H9 (cell line): ENCODE measurements around the gene NEK7. TPM values are rescaled to one million over a fixed set of nuclear protein-coding genes. Genes with fewer than 3 reads are reported as not detected.

Source experiments
- DNase-seq: peaks from one replicate; pipeline ENCODE4 v3.0.0-alpha.2; 2017
- H2AFZ ChIP-seq: one replicate; pipeline ENCODE4 v1.6.1; 2013; ENCODE audit warnings: mild to moderate bottlenecking, low read length, control low read depth, moderate library complexity
- H2AK5ac ChIP-seq: 2 replicates; pipeline ENCODE4 v1.6.1; 2013; ENCODE audit warnings: low read length, control low read depth, mixed read lengths; ENCODE audit not compliant: insufficient read length
- H2BK120ac ChIP-seq: one replicate; pipeline ENCODE4 v1.6.1; 2013; ENCODE audit warnings: low read depth, mild to moderate bottlenecking, low read length, control low read depth, inconsistent platforms; ENCODE audit not compliant: poor library complexity, severe bottlenecking
- H2BK12ac ChIP-seq: 2 replicates; pipeline ENCODE4 v1.6.1; 2013; ENCODE audit warnings: low read length, control low read depth, mixed read lengths, low read depth; ENCODE audit not compliant: insufficient read length
- H2BK15ac ChIP-seq: 2 replicates; pipeline ENCODE4 v1.6.1; 2013; ENCODE audit warnings: low read depth, low read length, control low read depth
- H2BK20ac ChIP-seq: one replicate; pipeline ENCODE4 v1.6.1; 2013; ENCODE audit warnings: low read depth, mild to moderate bottlenecking, low read length, control low read depth, inconsistent platforms; ENCODE audit not compliant: poor library complexity, severe bottlenecking
- H2BK5ac ChIP-seq: 2 replicates; pipeline ENCODE4 v1.6.1; 2013; ENCODE audit warnings: low read length, control low read depth, mixed read lengths; ENCODE audit not compliant: insufficient read length
- H3K14ac ChIP-seq: 2 replicates; pipeline ENCODE4 v1.6.1; 2013; ENCODE audit warnings: low read length, control low read depth; ENCODE audit not compliant: insufficient read depth
- H3K18ac ChIP-seq: 2 replicates; pipeline ENCODE4 v1.6.1; 2013; ENCODE audit warnings: low read depth, mild to moderate bottlenecking, mixed read lengths, low read length, control low read depth; ENCODE audit not compliant: insufficient read length
- H3K23ac ChIP-seq: 2 replicates; pipeline ENCODE4 v1.6.1; 2013; ENCODE audit warnings: low read length, control low read depth, mixed read lengths, low read depth; ENCODE audit not compliant: insufficient read length
- H3K23me2 ChIP-seq: 2 replicates; pipeline ENCODE4 v1.6.1; 2013; ENCODE audit warnings: low read depth, mild to moderate bottlenecking, mixed read lengths, low read length, control low read depth; ENCODE audit not compliant: insufficient read length, poor library complexity, severe bottlenecking
- H3K27ac ChIP-seq: 2 replicates; pipeline ENCODE4 v1.5.1; 2013; ENCODE audit warnings: low read length, control low read depth, mixed read lengths, low read depth; ENCODE audit not compliant: insufficient read length
- H3K27me3 ChIP-seq: 2 replicates; pipeline ENCODE4 v1.6.1; 2013; ENCODE audit warnings: low read length, control low read depth, inconsistent platforms; ENCODE audit not compliant: insufficient read depth
- H3K4ac ChIP-seq: 2 replicates; pipeline ENCODE4 v1.6.1; 2013; ENCODE audit warnings: low read depth, mild to moderate bottlenecking, control low read depth, inconsistent platforms, low read length, moderate library complexity
- H3K4me1 ChIP-seq: 2 replicates; pipeline ENCODE4 v1.6.1; 2013; ENCODE audit warnings: low read length, control low read depth, inconsistent platforms; ENCODE audit not compliant: insufficient read depth
- H3K4me2 ChIP-seq: 2 replicates; pipeline ENCODE4 v1.6.1; 2013; ENCODE audit warnings: low read length, control low read depth, mixed read lengths; ENCODE audit not compliant: insufficient read length, insufficient read depth
- H3K56ac ChIP-seq: 2 replicates; pipeline ENCODE4 v1.6.1; 2013; ENCODE audit warnings: low read depth, mild to moderate bottlenecking, mixed read lengths, low read length, control low read depth; ENCODE audit not compliant: insufficient read length
- H3K79me1 ChIP-seq: 2 replicates; pipeline ENCODE4 v1.6.1; 2013; ENCODE audit warnings: low read depth, mild to moderate bottlenecking, moderate library complexity, low read length, control low read depth, inconsistent platforms; ENCODE audit not compliant: insufficient read depth, poor library complexity, severe bottlenecking
- H3K79me2 ChIP-seq: 2 replicates; pipeline ENCODE4 v1.6.1; 2013; ENCODE audit warnings: low read length, control low read depth, inconsistent platforms; ENCODE audit not compliant: insufficient read depth
- H3K9ac ChIP-seq: 2 replicates; pipeline ENCODE4 v1.6.1; 2013; ENCODE audit warnings: low read length, control low read depth, mixed read lengths; ENCODE audit not compliant: insufficient read length; ENCODE audit errors: extremely low read depth
- H3K9me3 ChIP-seq: one replicate; pipeline ENCODE4 v1.6.1; 2013; ENCODE audit warnings: low read depth, low read length, inconsistent platforms; ENCODE audit not compliant: control insufficient read depth
- H3T11ph ChIP-seq: one replicate; pipeline ENCODE4 v1.6.1; 2013; ENCODE audit warnings: mild to moderate bottlenecking, low read length, control low read depth, inconsistent platforms
- H4K20me1 ChIP-seq: one replicate; pipeline ENCODE4 v1.6.1; 2013; ENCODE audit not compliant: control insufficient read depth, insufficient read length, insufficient read depth
- H4K5ac ChIP-seq: 2 replicates; pipeline ENCODE4 v1.6.1; 2013; ENCODE audit warnings: low read depth, mild to moderate bottlenecking, mixed read lengths, low read length, control low read depth; ENCODE audit not compliant: insufficient read length
- H4K8ac ChIP-seq: replicated peaks from 2 replicates; pipeline ENCODE4 v1.6.1; 2013; ENCODE audit warnings: low read length, control low read depth, mixed read lengths, low read depth; ENCODE audit not compliant: insufficient read length
- H4K91ac ChIP-seq: 2 replicates; pipeline ENCODE4 v1.6.1; 2013; ENCODE audit warnings: low read depth, mild to moderate bottlenecking, moderate library complexity, mixed read lengths, low read length, control low read depth; ENCODE audit not compliant: insufficient read length
- H3K27ac Mint-ChIP-seq, 3 experiments: 2 replicates in 2 of 3; 3 replicates in 1 of 3; pipeline ENCODE4 v1.8.0; 2020 to 2021; ENCODE audit warnings: mixed read lengths in 3 of 3, mild to moderate bottlenecking in 1 of 3, moderate library complexity in 1 of 3
- H3K27me3 Mint-ChIP-seq: 2 replicates; pipeline ENCODE4 v1.8.0; 2021; ENCODE audit warnings: low read depth, mild to moderate bottlenecking, moderate library complexity, mixed read lengths
- H3K36me3 Mint-ChIP-seq, 3 experiments: 2 replicates in 2 of 3; 3 replicates in 1 of 3; pipeline ENCODE4 v1.8.0; 2020 to 2021; ENCODE audit warnings: low read depth in 3 of 3, mixed read lengths in 3 of 3; ENCODE audit not compliant: insufficient read depth in 1 of 3
- H3K4me1 Mint-ChIP-seq, 2 experiments: 2 replicates each; pipeline ENCODE4 v1.8.0; 2020; ENCODE audit warnings: mixed read lengths in 2 of 2
- H3K4me3 Mint-ChIP-seq, 2 experiments: 2 replicates in 1 of 2; 3 replicates in 1 of 2; pipeline ENCODE4 v1.8.0; 2020 to 2021; ENCODE audit warnings: mild to moderate bottlenecking in 2 of 2, mixed read lengths in 2 of 2, moderate library complexity in 1 of 2
- H3K9me3 Mint-ChIP-seq, 2 experiments: 2 replicates in 1 of 2; 3 replicates in 1 of 2; pipeline ENCODE4 v1.8.0; 2020; ENCODE audit warnings: mild to moderate bottlenecking in 2 of 2, mixed read lengths in 2 of 2, moderate library complexity in 1 of 2
- WGBS: extraction: QIAGEN DNeasy Blood & Tissue Kit; methylation state at CpG from one replicate; pipeline ENCODE4 v1.1.7; 2013; ENCODE audit warnings: missing lambda C conversion rate, low lambda C conversion rate, mixed read lengths; ENCODE audit not compliant: insufficient read length; ENCODE audit errors: extremely low coverage; 5-methylcytosine and 5-hydroxymethylcytosine counted together
- total RNA-seq: library from RNA; stranded (reverse); gene quantifications from 2 replicates; pipeline ENCODE4 v1.2.1, GENCODE V29; 2021
- TF ChIP-seq, protein P1 (sequence below): fragments of 200-600 bp; sonication (generic); conservative IDR thresholded peaks from 3 replicates; pipeline ENCODE4 v1.8.0; 2021; ENCODE audit warnings: antibody characterized with exemption, mild to moderate bottlenecking

The NEK7 gene
- total RNA-seq, 1 experiment from 2014 or later = 9.6 TPM

DNA sequence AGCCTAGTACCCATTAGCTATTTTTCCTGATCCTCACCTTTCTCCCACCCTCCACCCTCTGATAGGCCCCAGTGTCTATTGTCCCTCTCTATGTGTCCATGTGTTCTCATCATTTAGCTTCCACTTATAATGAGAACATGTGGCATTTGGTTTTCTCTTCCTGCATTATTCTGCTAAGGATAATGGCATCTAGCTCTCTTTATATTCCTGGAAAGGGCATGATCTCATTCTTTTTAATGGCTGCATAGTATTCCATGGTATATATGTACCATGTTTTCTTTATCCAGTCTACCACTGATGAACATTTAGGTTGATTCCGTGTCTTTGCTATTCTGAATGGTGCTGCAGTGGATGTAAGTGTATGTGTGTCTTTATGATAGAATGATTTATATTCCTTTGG, 178.9 kb downstream of the NEK7 start:
- no CpG with 5 or more reads among the region's 1 CpG for WGBS

More for the DNA sequence above, 178.9 kb downstream of the NEK7 start:
- no peak overlapping the region for H3K23ac ChIP-seq
- Mint-ChIP-seq H3K36me3 (no peaks in the 10 kb centered on the region; a peak in 1 of 7 replicates), H3K27me3 (no peaks in the 10 kb centered on the region; the same call in 1 of the 2 replicates), H3K27ac (no peak overlapping the region), H3K9me3 (peaks cover 1 to 5% of the 10 kb centered on the region in 2 experiments; a peak in 4 of 5 replicates), H3K4me3 (no peak overlapping the region), H3K4me1 (peaks cover 8% of the 10 kb centered on the region in 2 experiments)
- H4K91ac ChIP-seq = no peak overlapping the region
- H2AK5ac ChIP-seq = no peak overlapping the region
- no peak overlapping the region for H4K8ac ChIP-seq
- TF ChIP-seq, protein P1, sequence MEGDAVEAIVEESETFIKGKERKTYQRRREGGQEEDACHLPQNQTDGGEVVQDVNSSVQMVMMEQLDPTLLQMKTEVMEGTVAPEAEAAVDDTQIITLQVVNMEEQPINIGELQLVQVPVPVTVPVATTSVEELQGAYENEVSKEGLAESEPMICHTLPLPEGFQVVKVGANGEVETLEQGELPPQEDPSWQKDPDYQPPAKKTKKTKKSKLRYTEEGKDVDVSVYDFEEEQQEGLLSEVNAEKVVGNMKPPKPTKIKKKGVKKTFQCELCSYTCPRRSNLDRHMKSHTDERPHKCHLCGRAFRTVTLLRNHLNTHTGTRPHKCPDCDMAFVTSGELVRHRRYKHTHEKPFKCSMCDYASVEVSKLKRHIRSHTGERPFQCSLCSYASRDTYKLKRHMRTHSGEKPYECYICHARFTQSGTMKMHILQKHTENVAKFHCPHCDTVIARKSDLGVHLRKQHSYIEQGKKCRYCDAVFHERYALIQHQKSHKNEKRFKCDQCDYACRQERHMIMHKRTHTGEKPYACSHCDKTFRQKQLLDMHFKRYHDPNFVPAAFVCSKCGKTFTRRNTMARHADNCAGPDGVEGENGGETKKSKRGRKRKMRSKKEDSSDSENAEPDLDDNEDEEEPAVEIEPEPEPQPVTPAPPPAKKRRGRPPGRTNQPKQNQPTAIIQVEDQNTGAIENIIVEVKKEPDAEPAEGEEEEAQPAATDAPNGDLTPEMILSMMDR = no peak
- no peak overlapping the region for H2BK5ac ChIP-seq
- no peak for DNase-seq
- no peak overlapping the region for H3K4me2 ChIP-seq
- H4K20me1 ChIP-seq = no peaks in the 10 kb centered on the region
- H3T11ph ChIP-seq = no peak overlapping the region
- H2BK120ac ChIP-seq = no peak overlapping the region
- H3K4ac ChIP-seq = no peak overlapping the region
- no peaks in the 10 kb centered on the region for H3K79me2 ChIP-seq
- no peak overlapping the region for H2BK15ac ChIP-seq
- no peak overlapping the region for H2AFZ ChIP-seq
- no peak overlapping the region for H2BK12ac ChIP-seq
- no peaks in the 10 kb centered on the region for H3K9me3 ChIP-seq
- no peak overlapping the region for H3K18ac ChIP-seq
- H3K56ac ChIP-seq = no peak overlapping the region
- H3K79me1 ChIP-seq = no peaks in the 10 kb centered on the region
- H3K9ac ChIP-seq = no peak overlapping the region
- no peak overlapping the region for H4K5ac ChIP-seq
- no peak overlapping the region for H2BK20ac ChIP-seq
- H3K14ac ChIP-seq = no peak overlapping the region
- H3K4me1 ChIP-seq = no peaks in the 10 kb centered on the region
- H3K23me2 ChIP-seq = no peaks in the 10 kb centered on the region
- no peak overlapping the region for H3K27ac ChIP-seq
- no peaks in the 10 kb centered on the region for H3K27me3 ChIP-seq
